HG03354 (cell line): ENCODE results near the gene VPS35.
"Not testable (repeated sequence)": the region's sequence is repeated elsewhere in the genome, so short reads cannot be mapped to it uniquely, and the experiment has no call there.

ENCODE experiments used
- ATAC-seq: cut with Tn5 transposase; IDR thresholded peaks from one replicate; pipeline ENCODE4 v1.9.1; 2021; ENCODE audit warnings: mild to moderate bottlenecking; ENCODE audit not compliant: unreplicated experiment, poor library complexity, severe bottlenecking

The VPS35 gene

GRCh38 chr16:46681867-46682266 is 7.1 kb downstream of the VPS35 start:
- not testable (repeated sequence) for ATAC-seq

DNA sequence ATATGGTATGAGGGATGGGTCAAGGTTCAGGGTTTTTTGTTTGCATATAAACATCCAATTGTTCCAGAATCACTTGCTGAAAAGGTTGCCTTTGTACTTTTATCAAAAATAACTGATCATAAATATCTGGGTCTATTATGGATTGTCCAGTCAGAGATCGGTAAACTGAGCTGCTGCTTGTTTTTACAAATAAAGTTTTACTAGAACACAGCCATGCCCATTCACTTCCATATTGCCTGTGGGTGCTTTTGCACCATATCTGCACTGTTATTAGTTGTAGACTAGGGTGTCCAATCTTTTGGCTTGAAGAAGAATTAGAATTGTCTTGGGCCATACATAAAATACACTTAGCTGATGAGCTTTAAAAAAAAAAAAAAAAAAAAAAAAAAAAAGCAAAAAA is 11.0 kb downstream of the VPS35 start:
- not testable (repeated sequence) for ATAC-seq

DNA sequence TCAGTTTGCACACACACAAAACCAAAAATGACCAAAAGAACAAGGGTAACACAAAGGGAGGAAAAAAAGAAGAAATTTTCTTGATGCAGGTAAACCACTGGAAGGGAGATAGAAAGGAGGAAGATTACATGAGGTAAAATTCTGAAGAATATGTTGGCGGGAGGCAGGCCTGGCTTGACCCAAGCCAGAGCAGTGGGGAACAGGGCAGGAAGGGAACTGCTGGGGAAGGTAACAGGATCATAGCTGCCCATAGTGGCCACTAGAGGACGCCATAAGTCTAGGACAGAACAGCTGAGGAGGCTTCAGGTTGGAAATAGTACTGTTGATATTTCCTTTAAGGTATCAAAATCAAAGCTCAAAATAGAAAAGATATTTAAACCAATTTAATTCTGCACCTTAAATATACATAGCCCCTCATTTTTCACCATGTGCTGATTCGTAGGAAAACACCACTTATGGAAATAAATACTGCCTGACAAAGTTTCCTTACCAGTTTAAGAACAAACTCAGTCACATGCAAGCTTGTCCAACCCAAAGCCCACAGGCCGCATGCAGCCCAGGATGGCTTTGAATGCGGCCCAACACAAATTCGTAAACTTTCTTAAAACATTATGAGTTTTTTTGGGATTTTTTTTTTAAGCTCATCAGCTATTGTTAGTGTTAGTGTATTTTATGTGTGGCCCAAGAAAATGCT is 15.5 kb downstream of the VPS35 start:
- ATAC-seq = peak; percentile 91

DNA sequence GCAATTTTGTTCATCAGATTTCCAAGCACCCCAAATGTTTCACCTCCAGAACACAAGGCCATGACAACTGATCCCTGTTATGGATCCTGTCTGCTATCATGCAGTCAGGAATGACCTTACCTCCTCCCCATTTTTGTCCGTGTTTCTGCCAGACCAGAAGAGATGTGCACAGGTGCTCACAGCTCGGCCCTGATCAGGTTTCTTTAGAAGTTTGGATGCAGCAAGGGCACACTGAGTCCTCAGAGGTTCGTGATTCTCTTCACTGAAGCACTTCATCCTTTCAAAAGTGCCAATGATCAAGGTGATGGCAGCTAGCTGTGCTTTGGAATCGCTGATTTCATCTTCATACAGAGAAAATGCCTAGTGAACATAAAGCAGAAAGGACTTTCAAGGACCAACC is 26.9 kb downstream of the VPS35 start:
- no peak for ATAC-seq

GRCh38 chr16:46658925-46659324 is 30.1 kb downstream of the VPS35 start:
- peak; percentile 86 for ATAC-seq

DNA sequence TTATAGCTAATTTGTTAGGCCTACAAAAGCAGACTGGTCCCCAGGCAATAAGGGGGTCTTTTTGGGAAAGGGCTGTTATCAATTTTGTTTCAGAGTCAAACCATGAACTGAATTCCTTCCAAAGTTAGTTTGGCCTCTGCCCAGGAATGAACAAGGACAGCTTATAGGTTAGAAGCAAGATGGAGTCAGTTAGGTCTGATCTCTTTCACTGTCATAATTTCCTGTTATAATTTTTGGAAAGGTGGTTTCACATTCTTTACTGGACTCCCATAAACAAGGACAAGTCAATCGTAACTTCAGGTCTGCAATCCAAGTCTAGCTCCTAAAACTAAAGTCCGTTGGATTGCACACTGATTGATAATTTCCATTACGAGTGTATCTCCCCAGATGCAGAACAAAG is 37.7 kb downstream of the VPS35 start:
- no peak for ATAC-seq

DNA sequence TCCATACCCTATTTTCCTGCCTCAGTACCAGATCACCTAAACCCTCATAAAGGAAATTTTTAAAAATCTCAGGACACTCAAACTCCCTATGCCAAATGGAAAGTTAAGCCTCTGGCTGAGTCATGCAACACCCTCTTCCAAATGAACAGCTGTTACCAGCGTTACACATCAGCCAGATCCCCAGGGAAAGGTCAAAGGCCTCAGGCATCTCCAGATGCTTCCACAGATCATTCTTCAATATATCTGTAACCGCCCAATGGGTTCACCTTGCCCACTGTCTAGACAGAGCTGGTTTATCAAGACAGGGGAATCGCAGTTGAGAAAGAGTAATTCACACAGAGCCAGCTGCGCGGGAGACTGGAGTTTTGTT is 38.7 kb downstream of the VPS35 start:
- no peak for ATAC-seq

DNA sequence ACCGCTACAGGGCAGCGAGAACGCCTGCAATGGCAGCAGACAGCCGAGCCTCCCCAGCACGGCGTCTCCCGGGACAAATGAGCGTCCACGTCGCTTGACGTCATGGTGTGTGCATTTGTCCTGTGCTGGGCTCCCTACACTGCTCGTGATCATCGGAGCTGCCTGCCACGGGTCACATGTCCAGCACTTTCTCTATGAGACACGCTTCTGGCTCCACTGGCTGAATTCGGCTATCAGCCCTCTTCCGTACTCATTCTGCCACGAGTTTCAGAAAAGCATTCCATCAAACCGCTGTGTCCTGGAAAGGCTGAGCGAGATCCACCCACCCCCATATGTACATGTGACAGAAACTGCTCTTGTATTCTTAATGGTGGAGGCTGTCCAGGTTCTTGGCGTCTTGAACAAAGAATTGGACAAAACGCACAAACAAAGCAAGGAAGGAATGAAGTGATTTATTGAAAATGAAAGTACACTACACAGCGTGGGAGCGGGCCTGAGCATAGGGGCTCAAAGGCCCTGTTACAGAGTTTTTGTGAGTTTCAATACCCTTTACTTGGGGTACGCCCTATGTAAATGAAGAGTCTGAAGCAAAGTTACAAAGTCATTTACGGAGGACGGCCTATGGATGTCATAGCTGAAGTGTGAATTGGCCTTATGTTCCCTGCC is 39.3 kb downstream of the VPS35 start:
- no peak for ATAC-seq

DNA sequence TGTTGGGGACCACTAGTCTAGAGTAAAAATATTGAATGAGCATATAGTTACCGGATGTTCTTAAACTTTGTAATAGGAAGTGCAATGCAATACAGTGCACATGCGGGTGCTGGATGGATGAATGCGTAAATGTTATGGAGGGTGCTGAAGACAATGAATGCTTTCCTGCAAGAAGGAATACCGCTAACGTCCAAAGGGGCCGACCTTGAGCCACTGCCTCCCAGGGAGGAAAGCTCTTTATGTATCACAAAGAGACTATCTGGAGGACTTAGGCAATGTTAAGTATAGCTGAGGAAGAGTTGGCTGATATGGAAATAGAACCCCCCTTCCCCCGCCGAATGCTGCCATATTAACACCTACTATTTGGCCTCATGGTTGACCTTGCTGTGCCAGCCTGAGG is 40.3 kb downstream of the VPS35 start:
- ATAC-seq = no peak

DNA sequence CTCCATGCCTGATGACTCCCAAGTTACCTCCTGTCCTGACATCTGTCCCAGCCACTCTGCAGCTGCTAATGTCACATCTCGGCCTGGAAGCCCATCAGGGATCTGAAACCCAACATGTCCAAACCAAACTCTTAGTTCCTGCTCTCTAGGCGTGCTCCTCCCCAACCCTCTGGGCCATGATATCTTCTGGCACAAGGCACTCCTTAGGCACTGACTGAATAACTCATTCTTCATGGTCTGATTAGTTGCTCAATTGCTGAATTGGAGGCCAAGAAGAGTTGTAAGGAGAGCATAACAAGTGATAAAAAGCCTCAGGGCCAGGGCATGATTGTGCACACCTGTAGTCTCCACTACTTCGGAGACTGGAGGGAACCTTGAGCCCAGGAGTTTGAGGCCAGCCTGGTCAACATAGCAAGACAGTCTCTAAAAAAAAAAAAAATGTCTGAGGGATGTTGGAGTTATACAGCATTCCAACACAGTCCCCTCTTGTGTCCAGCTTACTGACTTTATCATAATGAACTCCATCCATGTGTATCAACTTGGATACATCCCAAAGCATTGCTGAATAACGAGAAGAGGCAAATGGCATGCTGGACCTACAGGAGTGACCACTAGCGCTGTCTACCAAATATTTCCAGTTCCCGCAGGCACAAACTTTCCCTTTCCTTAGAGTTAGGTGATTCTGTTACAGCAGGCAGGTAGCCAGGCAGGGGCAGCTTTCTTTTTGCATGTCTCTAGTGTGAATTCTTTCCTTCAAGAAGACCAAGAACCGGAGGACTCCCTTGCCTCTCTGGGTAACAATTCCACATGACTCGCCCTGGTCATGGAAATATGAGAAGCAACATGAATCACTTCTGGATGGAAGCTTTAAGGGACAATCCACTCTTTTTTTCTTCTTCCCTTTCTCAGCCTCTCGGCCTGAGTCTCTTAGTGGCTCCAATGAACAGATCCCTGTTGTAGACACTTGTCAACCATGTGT is 49.7 kb downstream of the VPS35 start:
- ATAC-seq = no peak

DNA sequence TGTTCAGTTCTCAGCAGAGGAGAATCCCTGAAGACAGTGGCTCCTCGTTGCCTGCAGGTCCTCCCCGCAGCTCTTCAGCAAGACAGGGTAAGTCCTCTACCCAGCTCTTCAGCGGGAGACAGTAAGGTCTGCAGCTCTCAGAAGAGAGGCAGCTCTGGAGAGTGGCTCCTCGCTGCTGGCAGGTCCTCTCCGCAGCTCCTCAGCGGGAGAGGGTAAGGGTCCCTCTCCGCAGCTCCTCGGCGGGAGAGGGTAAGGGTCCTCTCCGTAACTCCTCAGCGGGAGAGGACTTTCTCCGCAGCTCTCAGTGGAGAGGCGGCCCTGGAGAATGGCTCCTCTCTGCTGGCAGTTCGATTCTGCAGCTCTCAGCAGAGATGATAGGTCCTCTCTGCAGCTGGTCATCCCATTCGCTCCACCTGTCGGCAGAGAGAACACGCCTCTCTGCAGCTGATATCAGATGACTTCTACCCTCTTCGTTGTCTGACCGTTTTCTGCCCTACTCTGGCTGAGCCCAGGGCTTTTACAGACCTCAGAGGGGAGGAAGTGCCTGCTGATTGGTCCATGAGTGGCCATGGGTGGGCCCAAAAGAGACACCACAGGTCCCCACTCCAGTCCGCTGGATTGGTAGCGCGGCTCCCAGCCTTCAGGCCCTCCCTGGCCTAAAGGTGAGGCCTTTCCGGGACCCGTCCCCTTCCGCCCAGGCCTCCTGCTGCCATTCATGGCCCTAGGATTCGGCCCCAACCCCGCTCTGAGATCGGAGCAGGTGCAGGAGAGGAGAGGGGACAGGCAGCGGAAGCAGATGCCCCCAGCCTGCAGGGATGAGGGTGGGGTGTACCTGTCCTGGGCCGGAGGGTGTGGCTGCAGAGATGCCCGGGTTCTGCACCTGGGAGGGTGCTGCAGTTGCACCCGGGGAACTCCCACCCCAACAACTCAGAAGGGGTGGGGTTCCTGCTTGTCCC is 55.9 kb downstream of the VPS35 start:
- ATAC-seq = no peak

GRCh38 chr16:46629331-46630219 is 59.4 kb downstream of the VPS35 start:
- no peak for ATAC-seq

DNA sequence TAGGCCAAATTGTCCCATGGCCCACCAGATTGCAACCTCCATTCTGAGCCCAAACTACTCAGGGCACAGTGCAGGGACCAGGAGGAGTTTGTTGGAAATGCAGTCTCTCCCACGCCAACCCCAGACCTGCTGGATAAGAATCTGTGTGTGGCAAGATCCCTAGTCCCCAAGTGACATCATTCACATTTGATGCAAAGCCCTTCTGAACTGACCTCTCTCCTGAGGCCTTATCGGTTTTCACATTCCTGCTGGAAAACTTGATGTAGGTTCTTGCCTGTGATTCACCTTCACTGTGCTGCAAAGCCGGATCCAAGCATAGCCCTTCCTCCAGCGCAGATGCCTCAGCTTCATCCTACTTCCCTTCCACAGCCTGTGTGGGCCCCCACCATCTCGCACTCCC is 61.2 kb downstream of the VPS35 start:
- no peak for ATAC-seq

DNA sequence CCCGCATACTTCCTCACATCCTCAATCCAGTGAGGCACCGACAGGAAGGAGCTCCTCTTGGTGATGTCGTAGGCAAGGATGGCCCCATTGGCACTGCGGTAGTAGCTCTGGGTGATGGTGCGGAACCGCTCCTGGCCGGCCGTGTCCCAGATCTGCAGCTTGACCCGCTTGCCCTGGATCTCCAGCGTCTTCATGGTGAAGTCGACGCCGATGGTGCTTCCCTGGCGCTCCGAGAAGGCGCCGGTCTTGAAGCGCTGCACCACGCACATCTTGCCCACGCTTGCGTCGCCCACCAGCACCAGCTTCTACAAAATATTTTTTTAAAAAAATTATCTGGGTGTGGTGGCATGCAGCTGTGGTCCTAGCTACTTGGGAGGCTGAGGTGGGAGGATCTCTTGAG is 62.3 kb downstream of the VPS35 start:
- ATAC-seq = not testable (repeated sequence)

- not testable (repeated sequence) for ATAC-seq
These were observed 64.1 kb downstream of the VPS35 start for GRCh38 chr16:46624862-46625261.

GRCh38 chr16:46623707-46624106 is 65.3 kb downstream of the VPS35 start:
- ATAC-seq = not testable (repeated sequence)

GRCh38 chr16:46623246-46623645 is 65.7 kb downstream of the VPS35 start:
- ATAC-seq = not testable (repeated sequence)

DNA sequence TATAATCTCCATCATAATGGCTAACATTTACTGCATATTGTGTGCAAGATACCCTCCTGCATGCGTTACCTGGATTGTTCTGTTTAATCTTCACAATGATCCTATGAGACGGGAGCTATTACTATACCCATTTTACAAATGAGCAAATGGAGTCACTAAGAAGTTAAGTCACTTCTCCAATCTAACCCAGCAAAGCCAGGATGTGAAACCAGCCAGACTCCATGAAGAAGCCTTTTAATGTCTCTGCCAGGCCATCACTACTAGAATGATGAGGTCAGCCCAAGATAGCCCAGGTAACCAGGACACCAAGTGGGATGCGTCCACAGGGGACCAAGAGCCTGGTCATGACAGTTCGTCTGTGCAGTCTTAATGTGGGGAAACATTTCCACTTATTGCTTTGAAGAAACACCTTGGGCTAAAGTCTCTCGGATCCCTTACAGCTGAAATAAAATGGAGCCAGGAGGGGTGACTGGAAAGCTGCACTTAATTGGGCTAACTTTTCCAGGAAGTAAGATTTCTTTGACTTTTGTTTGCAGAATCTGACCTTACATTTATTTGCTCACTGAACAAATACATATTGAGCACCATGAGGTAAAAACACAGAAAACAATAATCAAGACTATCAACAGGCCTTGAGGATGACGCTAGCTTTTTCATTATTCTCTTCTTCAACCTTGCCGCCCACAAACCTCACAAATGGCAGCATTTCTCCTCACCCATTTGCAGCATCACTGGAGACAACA is 66.9 kb downstream of the VPS35 start:
- ATAC-seq = no peak
